Measurements from ENCODE around the gene ARR3. TPM values are rescaled to one million over a fixed set of nuclear protein-coding genes. Genes with fewer than 3 reads are reported as not detected.

Gene ARR3
- not detected in 2 replicates for polyA plus RNA-seq (2011; rRNA removed)
- polyA minus RNA-seq (2011; rRNA and poly(A)+ RNA removed), result not detected in 2 replicates

- Histone ChIP-seq H3K27ac (ENCODE audit: low read depth, low read length) (no peak within 1 kb of the TSS), H3K4me3 (ENCODE audit: low read depth, low read length) (no peak within 1 kb of the TSS), H3K27me3 (ENCODE audit: control insufficient read depth, insufficient read depth, low read length) (no peaks in the 10 kb centered on the region), H3K9me3 (ENCODE audit: control insufficient read depth, insufficient read depth, low read length) (no peaks in the 10 kb centered on the region)
- no peak for DNase-seq (ENCODE audit: low read depth, low spot score)
- TF ChIP-seq, protein P1, sequence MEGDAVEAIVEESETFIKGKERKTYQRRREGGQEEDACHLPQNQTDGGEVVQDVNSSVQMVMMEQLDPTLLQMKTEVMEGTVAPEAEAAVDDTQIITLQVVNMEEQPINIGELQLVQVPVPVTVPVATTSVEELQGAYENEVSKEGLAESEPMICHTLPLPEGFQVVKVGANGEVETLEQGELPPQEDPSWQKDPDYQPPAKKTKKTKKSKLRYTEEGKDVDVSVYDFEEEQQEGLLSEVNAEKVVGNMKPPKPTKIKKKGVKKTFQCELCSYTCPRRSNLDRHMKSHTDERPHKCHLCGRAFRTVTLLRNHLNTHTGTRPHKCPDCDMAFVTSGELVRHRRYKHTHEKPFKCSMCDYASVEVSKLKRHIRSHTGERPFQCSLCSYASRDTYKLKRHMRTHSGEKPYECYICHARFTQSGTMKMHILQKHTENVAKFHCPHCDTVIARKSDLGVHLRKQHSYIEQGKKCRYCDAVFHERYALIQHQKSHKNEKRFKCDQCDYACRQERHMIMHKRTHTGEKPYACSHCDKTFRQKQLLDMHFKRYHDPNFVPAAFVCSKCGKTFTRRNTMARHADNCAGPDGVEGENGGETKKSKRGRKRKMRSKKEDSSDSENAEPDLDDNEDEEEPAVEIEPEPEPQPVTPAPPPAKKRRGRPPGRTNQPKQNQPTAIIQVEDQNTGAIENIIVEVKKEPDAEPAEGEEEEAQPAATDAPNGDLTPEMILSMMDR (IDR thresholded peaks at IDR 0.05; ENCODE audit: low read depth, low read length), result no peak
- CTCF ChIA-PET, result no interaction called here
- POLR2A ChIA-PET, result no interaction called here
These were observed at the start of gene ARR3 for GRCh38 chrX:70268034-70268433. Gene ARR3, plus strand, starts transcription at chrX:70268334. Its CDS starts 1,052 bp downstream, at chrX:70269386.

- no peak for DNase-seq (ENCODE audit: low read depth, low spot score)
These were observed 48.0 kb upstream of the ARR3 start for GRCh38 chrX:70219938-70220764.

GRCh38 chrX:70226048-70226447, 42.1 kb upstream of the ARR3 start:
- H3K27me3 ChIP-seq (ENCODE audit: control insufficient read depth, insufficient read depth, low read length), result no peaks in the 10 kb centered on the region
- ChIA-PET CTCF (no interaction called here), POLR2A (no interaction called here)
- DNase-seq (ENCODE audit: low read depth, low spot score), result no peak
- no peaks in the 10 kb centered on the region for H3K9me3 ChIP-seq (ENCODE audit: control insufficient read depth, insufficient read depth, low read length)
- no peak overlapping the region for H3K27ac ChIP-seq (ENCODE audit: low read depth, low read length)
- TF ChIP-seq, protein P1 (IDR thresholded peaks at IDR 0.05; ENCODE audit: low read depth, low read length), result no peak
- H3K4me3 ChIP-seq (ENCODE audit: low read depth, low read length), result no peak overlapping the region

More at GRCh38 chrX:70219938-70220764, 48.0 kb upstream of the ARR3 start:
- TF ChIP-seq, protein P1 (IDR thresholded peaks at IDR 0.05; ENCODE audit: low read depth, low read length), result no peak
- Histone ChIP-seq H3K9me3 (ENCODE audit: control insufficient read depth, insufficient read depth, low read length) (no peaks in the 10 kb centered on the region), H3K27me3 (ENCODE audit: control insufficient read depth, insufficient read depth, low read length) (no peaks in the 10 kb centered on the region), H3K27ac (ENCODE audit: low read depth, low read length) (no peak overlapping the region), H3K4me3 (ENCODE audit: low read depth, low read length) (no peak overlapping the region)
- ChIA-PET POLR2A (no interaction called here), CTCF (interaction anchor here (0.6 kb wide), 1 partner anchor 10 kb away, joined by 3 read pairs; no protein-coding TSS in a partner anchor)

DNA sequence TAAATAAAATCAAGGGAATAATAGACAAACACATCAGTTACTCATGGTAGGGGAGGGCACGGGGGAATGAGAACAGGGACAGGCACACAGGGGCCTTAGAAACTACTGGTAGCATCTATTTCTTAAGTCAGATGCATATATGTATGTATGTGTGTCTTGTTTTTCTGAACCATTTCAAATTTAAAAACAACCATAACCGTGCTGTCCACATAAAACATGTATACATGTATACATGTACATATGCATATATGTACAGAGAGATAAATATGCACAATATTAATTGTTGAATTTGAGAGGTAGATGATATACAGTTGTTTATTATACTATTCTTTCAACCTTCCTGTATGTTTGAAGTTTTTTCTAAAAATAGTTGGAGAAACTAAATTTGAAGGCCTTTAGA, 41.4 kb upstream of the ARR3 start:
- ChIA-PET CTCF (no interaction called here), POLR2A (no interaction called here)
- H3K4me3 ChIP-seq (ENCODE audit: low read depth, low read length), result no peak overlapping the region
- TF ChIP-seq, protein P1 (IDR thresholded peaks at IDR 0.05; ENCODE audit: low read depth, low read length), result no peak
- DNase-seq (ENCODE audit: low read depth, low spot score), result no peak
- H3K27me3 ChIP-seq (ENCODE audit: control insufficient read depth, insufficient read depth, low read length), result no peaks in the 10 kb centered on the region
- no peaks in the 10 kb centered on the region for H3K9me3 ChIP-seq (ENCODE audit: control insufficient read depth, insufficient read depth, low read length)
- no peak overlapping the region for H3K27ac ChIP-seq (ENCODE audit: low read depth, low read length)

DNA sequence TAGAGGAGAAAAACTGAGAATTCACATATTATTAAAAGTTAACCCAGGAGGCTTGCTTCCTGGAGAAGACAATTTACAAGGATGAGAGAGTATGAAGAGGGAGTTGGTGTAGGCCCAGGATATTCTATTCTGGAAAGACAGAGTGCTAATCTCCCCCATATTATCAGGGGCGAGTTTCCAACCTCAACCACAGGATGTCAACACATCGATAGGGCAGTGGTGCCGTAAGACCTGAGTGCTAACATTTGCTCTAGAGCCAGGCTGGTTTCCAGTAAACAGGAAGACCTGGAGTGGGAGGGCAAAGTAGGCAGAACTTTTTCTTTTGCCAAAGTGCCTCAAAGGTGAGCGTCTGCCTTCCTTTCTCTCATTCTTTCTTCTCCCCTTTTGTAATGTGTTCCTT, 36.5 kb upstream of the ARR3 start:
- TF ChIP-seq, protein P1 (IDR thresholded peaks at IDR 0.05; ENCODE audit: low read depth, low read length), result no peak
- DNase-seq (ENCODE audit: low read depth, low spot score), result no peak
- H3K27me3 ChIP-seq (ENCODE audit: control insufficient read depth, insufficient read depth, low read length), result no peaks in the 10 kb centered on the region
- no peak overlapping the region for H3K4me3 ChIP-seq (ENCODE audit: low read depth, low read length)
- H3K27ac ChIP-seq (ENCODE audit: low read depth, low read length), result no peak overlapping the region
- H3K9me3 ChIP-seq (ENCODE audit: control insufficient read depth, insufficient read depth, low read length), result no peaks in the 10 kb centered on the region
- CTCF ChIA-PET, result no interaction called here
- POLR2A ChIA-PET, result no interaction called here

All from AG04450 (cell line).